ENCODE results near the gene LETM1. TPM values are rescaled to one million over a fixed set of nuclear protein-coding genes. Genes with fewer than 3 reads are reported as not detected.

The LETM1 gene
- total RNA-seq, 1 experiment from 2014 or later, result 67.3 TPM

DNA sequence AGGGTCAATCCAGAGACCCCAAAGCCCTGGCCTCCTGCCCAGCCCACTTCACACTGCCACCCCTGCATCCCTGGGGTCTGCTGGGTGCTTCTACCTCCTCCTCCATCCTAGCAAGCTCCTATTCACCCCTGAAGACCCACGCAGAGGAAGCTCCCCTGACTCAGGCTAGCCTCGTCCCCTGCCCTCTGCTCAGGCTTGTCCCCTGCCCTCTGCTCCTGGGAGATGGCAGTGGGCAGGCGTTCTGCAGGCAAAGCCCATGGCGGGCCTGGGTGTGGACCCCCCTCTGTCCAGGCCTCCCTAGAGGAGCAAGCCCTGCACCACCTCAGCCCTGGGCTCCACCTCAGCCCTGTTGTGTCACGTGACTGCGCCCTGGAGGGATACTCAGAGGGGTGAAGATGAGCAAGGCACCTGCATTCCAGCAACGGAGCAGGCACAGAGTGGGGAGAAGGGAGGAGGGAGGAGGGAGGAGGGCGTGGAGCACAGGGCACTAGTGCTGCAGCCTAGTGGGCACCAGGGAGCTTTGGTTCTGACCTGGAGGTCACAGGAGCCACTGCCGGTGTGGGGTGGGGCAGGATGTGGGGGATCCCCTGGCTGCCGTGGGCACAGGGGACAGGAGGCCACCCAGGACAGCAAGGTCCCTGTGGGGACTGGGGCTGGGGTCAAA lies 90.4 kb downstream of the LETM1 start:
- Histone ChIP-seq H3K4me1 (ENCODE audit: control insufficient read depth in 1 of 2, insufficient read depth in 2 of 2, low read length in 2 of 2) (peaks cover 43 to 44% of the 10 kb centered on the region in 2 experiments), H3K36me3 (ENCODE audit: control insufficient read depth in 1 of 2, insufficient read depth in 2 of 2, low read length in 2 of 2) (no peaks in the 10 kb centered on the region), H3K27me3 (ENCODE audit: insufficient read depth, low read length) (no peaks in the 10 kb centered on the region), H3K4me2 (ENCODE audit: low read length) (peak overlapping the region; percentile 75), H2AFZ (ENCODE audit: low read depth, low read length, poor library complexity, severe bottlenecking) (no peak overlapping the region), H4K20me1 (ENCODE audit: insufficient read depth) (no peaks in the 10 kb centered on the region), H3K4me3 (replicated peaks in 1 of 2; ENCODE audit: low read depth in 1 of 2, low read length in 2 of 2) (no peak overlapping the region), H3K79me2 (ENCODE audit: insufficient read depth, low read length) (no peaks in the 10 kb centered on the region), H3K9me3 (ENCODE audit: control insufficient read depth in 1 of 2, insufficient read depth in 1 of 2, low read depth in 1 of 2, low read length in 2 of 2) (no peaks in the 10 kb centered on the region), H3K27ac (ENCODE audit: low read depth, low read length) (peak overlapping the region; percentile 63; the same call in 1 of the 2 replicates), H3K9ac (ENCODE audit: low read length) (peak overlapping the region; percentile 43; the same call in 1 of the 2 replicates), H3K9me2 (ENCODE audit: insufficient read depth) (no peaks in the 10 kb centered on the region)
- CTCF ChIA-PET, result no interaction called here
- intact Hi-C loops (cut with micrococcal nuclease), result no loop called here
- RAD21 ChIA-PET (ENCODE audit: low non-redundant PET in 1 of 2, low total read pairs in 2 of 2, uncharacterized antibody in 2 of 2, unreplicated experiment in 2 of 2), result no interaction called here
- no peak for TF ChIP-seq ELF1 (IDR thresholded peaks at IDR 0.05; ENCODE audit: borderline replicate concordance, low read depth)
- TF ChIP-seq YY1 (IDR thresholded peaks at IDR 0.05; ENCODE audit: extremely low read depth, insufficient replicate concordance, low read depth, low read length), result no peak
- TF ChIP-seq ZNF274 (IDR thresholded peaks at IDR 0.05; ENCODE audit: low read depth, low read length), result no peak
- BruUV-seq (replicated peaks), result no TSS peak
- ATAC-seq (peak; percentile 20), DNase-seq (ENCODE audit: low read depth, low spot score) (no peak)
- POLR2A ChIA-PET, result no interaction called here

- POLR2A ChIA-PET, result interaction anchor here (0.8 kb wide), 1 partner anchor 13 kb away, joined by 3 read pairs; no protein-coding TSS in a partner anchor
- H3K9ac ChIP-seq (ENCODE audit: low read length), result no peak overlapping the region
- H3K79me2 ChIP-seq (ENCODE audit: insufficient read depth, low read length), result no peaks in the 10 kb centered on the region
- no peak overlapping the region for H3K27ac ChIP-seq (ENCODE audit: low read depth, low read length)
- H3K27me3 ChIP-seq (ENCODE audit: insufficient read depth, low read length), result no peaks in the 10 kb centered on the region
- TF ChIP-seq EZH2 (IDR thresholded peaks at IDR 0.05) (no peak), RAD21 (IDR thresholded peaks at IDR 0.05; ENCODE audit: low read depth) (no peak), POLR2AphosphoS5 (IDR thresholded peaks at IDR 0.05; ENCODE audit: low read depth, low read length) (no peak), POLR2A (IDR thresholded peaks at IDR 0.05; ENCODE audit: borderline replicate concordance, extremely low read depth, insufficient read depth, insufficient read length) (no peak)
- TF ChIP-seq, protein P1, sequence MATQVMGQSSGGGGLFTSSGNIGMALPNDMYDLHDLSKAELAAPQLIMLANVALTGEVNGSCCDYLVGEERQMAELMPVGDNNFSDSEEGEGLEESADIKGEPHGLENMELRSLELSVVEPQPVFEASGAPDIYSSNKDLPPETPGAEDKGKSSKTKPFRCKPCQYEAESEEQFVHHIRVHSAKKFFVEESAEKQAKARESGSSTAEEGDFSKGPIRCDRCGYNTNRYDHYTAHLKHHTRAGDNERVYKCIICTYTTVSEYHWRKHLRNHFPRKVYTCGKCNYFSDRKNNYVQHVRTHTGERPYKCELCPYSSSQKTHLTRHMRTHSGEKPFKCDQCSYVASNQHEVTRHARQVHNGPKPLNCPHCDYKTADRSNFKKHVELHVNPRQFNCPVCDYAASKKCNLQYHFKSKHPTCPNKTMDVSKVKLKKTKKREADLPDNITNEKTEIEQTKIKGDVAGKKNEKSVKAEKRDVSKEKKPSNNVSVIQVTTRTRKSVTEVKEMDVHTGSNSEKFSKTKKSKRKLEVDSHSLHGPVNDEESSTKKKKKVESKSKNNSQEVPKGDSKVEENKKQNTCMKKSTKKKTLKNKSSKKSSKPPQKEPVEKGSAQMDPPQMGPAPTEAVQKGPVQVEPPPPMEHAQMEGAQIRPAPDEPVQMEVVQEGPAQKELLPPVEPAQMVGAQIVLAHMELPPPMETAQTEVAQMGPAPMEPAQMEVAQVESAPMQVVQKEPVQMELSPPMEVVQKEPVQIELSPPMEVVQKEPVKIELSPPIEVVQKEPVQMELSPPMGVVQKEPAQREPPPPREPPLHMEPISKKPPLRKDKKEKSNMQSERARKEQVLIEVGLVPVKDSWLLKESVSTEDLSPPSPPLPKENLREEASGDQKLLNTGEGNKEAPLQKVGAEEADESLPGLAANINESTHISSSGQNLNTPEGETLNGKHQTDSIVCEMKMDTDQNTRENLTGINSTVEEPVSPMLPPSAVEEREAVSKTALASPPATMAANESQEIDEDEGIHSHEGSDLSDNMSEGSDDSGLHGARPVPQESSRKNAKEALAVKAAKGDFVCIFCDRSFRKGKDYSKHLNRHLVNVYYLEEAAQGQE (IDR thresholded peaks at IDR 0.05; ENCODE audit: low read depth), result no peak
- H2AFZ ChIP-seq (ENCODE audit: low read depth, low read length, poor library complexity, severe bottlenecking), result no peak overlapping the region
- DNase-seq (ENCODE audit: low read depth, low spot score) (no peak), ATAC-seq (no peak)
- H3K4me1 ChIP-seq (ENCODE audit: control insufficient read depth in 1 of 2, insufficient read depth in 2 of 2, low read length in 2 of 2), result peaks cover 43 to 44% of the 10 kb centered on the region in 2 experiments
- H3K9me3 ChIP-seq (ENCODE audit: control insufficient read depth in 1 of 2, insufficient read depth in 1 of 2, low read depth in 1 of 2, low read length in 2 of 2), result no peaks in the 10 kb centered on the region
- H3K9me2 ChIP-seq (ENCODE audit: insufficient read depth), result no peaks in the 10 kb centered on the region
- H3K36me3 ChIP-seq (ENCODE audit: control insufficient read depth in 1 of 2, insufficient read depth in 2 of 2, low read length in 2 of 2), result no peaks in the 10 kb centered on the region
- intact Hi-C loops (cut with micrococcal nuclease), result no loop called here
- no peak overlapping the region for H3K4me2 ChIP-seq (ENCODE audit: low read length)
- no TSS peak for BruUV-seq (replicated peaks)
- H4K20me1 ChIP-seq (ENCODE audit: insufficient read depth), result no peaks in the 10 kb centered on the region
- RAD21 ChIA-PET (ENCODE audit: low non-redundant PET in 1 of 2, low total read pairs in 2 of 2, uncharacterized antibody in 2 of 2, unreplicated experiment in 2 of 2), result no interaction called here
- H3K4me3 ChIP-seq (replicated peaks in 1 of 2; ENCODE audit: low read depth in 1 of 2, low read length in 2 of 2), result no peak overlapping the region
- CTCF ChIA-PET, result no interaction called here
These were observed 91.3 kb downstream of the LETM1 start for GRCh38 chr4:1764670-1765069.
